Activated T-cell treated with anti-CD3 and anti-CD28 coated beads, Interleukin-2, amount 50 U/mL, for 4 hours (primary cell): ENCODE results near the gene WFIKKN1. TPM values are rescaled to one million over a fixed set of nuclear protein-coding genes. Genes with fewer than 3 reads are reported as not detected.

ENCODE experiments used
- ATAC-seq, 2 donors: fragments of 200-7000 bp; cut with Tn5 transposase; one replicate each; pipeline ENCODE4 v1.10.0; 2021
- DNase-seq: peaks from one replicate; pipeline ENCODE4 v3.0.0-alpha.2; 2020
- H3K27me3 Mint-ChIP-seq: one replicate; pipeline ENCODE4 v1.8.0; 2021; ENCODE audit warnings: low read depth, mixed read lengths
- H3K36me3 Mint-ChIP-seq: one replicate; pipeline ENCODE4 v1.8.0; 2022; ENCODE audit warnings: mixed read lengths; ENCODE audit not compliant: insufficient read depth
- H3K4me1 Mint-ChIP-seq: one replicate; pipeline ENCODE4 v1.8.0; 2021; ENCODE audit warnings: low read depth, mixed read lengths
- H3K4me3 Mint-ChIP-seq: one replicate; pipeline ENCODE4 v1.8.0; 2021; ENCODE audit warnings: mild to moderate bottlenecking, moderate library complexity, mixed read lengths
- H3K9me3 Mint-ChIP-seq: one replicate; pipeline ENCODE4 v1.8.0; 2021; ENCODE audit warnings: mixed read lengths
- total RNA-seq, 3 donors: library from RNA; stranded (reverse); gene quantifications; one replicate each; pipeline ENCODE4 v1.2.1, GENCODE V29; 2021

WFIKKN1 gene
- under 1 TPM; 0.40 to 0.71 (median 0.49) TPM for total RNA-seq

GRCh38 chr16:630815-631405 is at the start of gene WFIKKN1:
TSS of gene WFIKKN1 (plus strand) at chr16:630985. CDS start at chr16:631254, 269 bp downstream.
- Mint-ChIP-seq H3K36me3 (no peaks in the 10 kb centered on the region), H3K27me3 (no peaks in the 10 kb centered on the region), H3K4me3 (no peak within 1 kb of the TSS), H3K9me3 (no peaks in the 10 kb centered on the region), H3K4me1 (peaks cover 2% of the 10 kb centered on the region)
- no peak for ATAC-seq
- DNase-seq = no peak

GRCh38 chr16:582218-582613 is 48.6 kb upstream of the WFIKKN1 start:
- Mint-ChIP-seq H3K9me3 (no peaks in the 10 kb centered on the region), H3K36me3 (no peaks in the 10 kb centered on the region), H3K4me3 (no peak overlapping the region), H3K27me3 (no peaks in the 10 kb centered on the region), H3K4me1 (no peaks in the 10 kb centered on the region)
- ATAC-seq = no peak
- no peak for DNase-seq

GRCh38 chr16:582614-583331 is 48.0 kb upstream of the WFIKKN1 start:
- H3K4me1 Mint-ChIP-seq = peaks cover 2% of the 10 kb centered on the region
- no peaks in the 10 kb centered on the region for H3K9me3 Mint-ChIP-seq
- H3K4me3 Mint-ChIP-seq = no peak overlapping the region
- no peaks in the 10 kb centered on the region for H3K36me3 Mint-ChIP-seq
- H3K27me3 Mint-ChIP-seq = no peaks in the 10 kb centered on the region
- ATAC-seq = no peak
- DNase-seq = no peak

GRCh38 chr16:583470-583814 is 47.3 kb upstream of the WFIKKN1 start:
- ATAC-seq (no peak), DNase-seq (no peak)
- Mint-ChIP-seq H3K4me3 (no peak overlapping the region), H3K36me3 (no peaks in the 10 kb centered on the region), H3K4me1 (peaks cover 2% of the 10 kb centered on the region), H3K9me3 (no peaks in the 10 kb centered on the region), H3K27me3 (no peaks in the 10 kb centered on the region)

GRCh38 chr16:583815-584591 is 46.8 kb upstream of the WFIKKN1 start:
- peaks cover 4% of the 10 kb centered on the region for H3K4me1 Mint-ChIP-seq
- H3K4me3 Mint-ChIP-seq = no peak overlapping the region
- H3K27me3 Mint-ChIP-seq = no peaks in the 10 kb centered on the region
- no peak for DNase-seq
- ATAC-seq = no peak
- no peaks in the 10 kb centered on the region for H3K9me3 Mint-ChIP-seq
- no peaks in the 10 kb centered on the region for H3K36me3 Mint-ChIP-seq

GRCh38 chr16:585351-585750 is 45.4 kb upstream of the WFIKKN1 start:
- Mint-ChIP-seq H3K27me3 (no peaks in the 10 kb centered on the region), H3K4me3 (no peak overlapping the region), H3K4me1 (peaks cover 4% of the 10 kb centered on the region), H3K9me3 (no peaks in the 10 kb centered on the region), H3K36me3 (no peaks in the 10 kb centered on the region)
- ATAC-seq (no peak), DNase-seq (no peak)

GRCh38 chr16:586047-586644 is 44.6 kb upstream of the WFIKKN1 start:
- DNase-seq = no peak
- Mint-ChIP-seq H3K4me1 (peaks cover 10% of the 10 kb centered on the region), H3K9me3 (no peaks in the 10 kb centered on the region), H3K27me3 (no peaks in the 10 kb centered on the region), H3K36me3 (no peaks in the 10 kb centered on the region), H3K4me3 (no peak overlapping the region)
- ATAC-seq = no peak

- ATAC-seq (no peak), DNase-seq (no peak)
- Mint-ChIP-seq H3K4me3 (peak overlapping the region; percentile 96), H3K27me3 (no peaks in the 10 kb centered on the region), H3K36me3 (no peaks in the 10 kb centered on the region), H3K4me1 (peaks cover 17% of the 10 kb centered on the region), H3K9me3 (no peaks in the 10 kb centered on the region)
These were observed 43.9 kb upstream of the WFIKKN1 start for GRCh38 chr16:586645-587590.

GRCh38 chr16:588639-588888 is 42.2 kb upstream of the WFIKKN1 start:
- Mint-ChIP-seq H3K4me3 (peak overlapping the region; percentile 96), H3K27me3 (no peaks in the 10 kb centered on the region), H3K36me3 (peaks cover under 1% of the 10 kb centered on the region), H3K4me1 (peaks cover 24% of the 10 kb centered on the region), H3K9me3 (no peaks in the 10 kb centered on the region)
- DNase-seq (no peak), ATAC-seq (peak; percentile 31 to 36)

GRCh38 chr16:588889-589657 is 41.7 kb upstream of the WFIKKN1 start:
- Mint-ChIP-seq H3K9me3 (no peaks in the 10 kb centered on the region), H3K4me1 (peaks cover 26% of the 10 kb centered on the region), H3K36me3 (peaks cover 3% of the 10 kb centered on the region), H3K4me3 (peak overlapping the region; percentile 96), H3K27me3 (no peaks in the 10 kb centered on the region)
- DNase-seq (peak; percentile 97), ATAC-seq (peak; percentile 75 to 76)

- Mint-ChIP-seq H3K4me1 (peaks cover 28% of the 10 kb centered on the region), H3K4me3 (peak within 1 kb of the TSS; percentile 88), H3K27me3 (no peaks in the 10 kb centered on the region), H3K36me3 (peaks cover 3% of the 10 kb centered on the region), H3K9me3 (no peaks in the 10 kb centered on the region)
- peak; percentile 99 for DNase-seq
- peak; percentile 81 to 83 for ATAC-seq
These were observed 41.1 kb upstream of the WFIKKN1 start, which contains the start of gene RAB40C for GRCh38 chr16:589658-590187. TSS of gene RAB40C (plus strand) at chr16:590066. CDS start at chr16:590292, 226 bp downstream.

GRCh38 chr16:590188-590814 is 40.5 kb upstream of the WFIKKN1 start:
- H3K9me3 Mint-ChIP-seq = no peaks in the 10 kb centered on the region
- no peaks in the 10 kb centered on the region for H3K27me3 Mint-ChIP-seq
- DNase-seq (no peak), ATAC-seq (no peak)
- H3K4me3 Mint-ChIP-seq = peak overlapping the region; percentile 85
- H3K36me3 Mint-ChIP-seq = peaks cover 3% of the 10 kb centered on the region
- H3K4me1 Mint-ChIP-seq = peaks cover 28% of the 10 kb centered on the region

GRCh38 chr16:590815-591200 is 40.0 kb upstream of the WFIKKN1 start:
- Mint-ChIP-seq H3K4me3 (peak overlapping the region; percentile 85), H3K9me3 (no peaks in the 10 kb centered on the region), H3K4me1 (peaks cover 28% of the 10 kb centered on the region), H3K27me3 (no peaks in the 10 kb centered on the region), H3K36me3 (peaks cover 3% of the 10 kb centered on the region)
- ATAC-seq (no peak), DNase-seq (no peak)
